NCI-H2029 (cell line): Measurements from ENCODE around the gene SEC63.
A peak's percentile ranks its signal among the peaks of the same experiment; 100 is the strongest.
"Not testable (repeated sequence)": the region's sequence is repeated elsewhere in the genome, so short reads cannot be mapped to it uniquely, and the experiment has no call there.

ENCODE experiments used
- DNase-seq: peaks from one replicate; lab custom pipeline; 2025; lab: John Stamatoyannopoulos, UW

SEC63 gene, protein sequence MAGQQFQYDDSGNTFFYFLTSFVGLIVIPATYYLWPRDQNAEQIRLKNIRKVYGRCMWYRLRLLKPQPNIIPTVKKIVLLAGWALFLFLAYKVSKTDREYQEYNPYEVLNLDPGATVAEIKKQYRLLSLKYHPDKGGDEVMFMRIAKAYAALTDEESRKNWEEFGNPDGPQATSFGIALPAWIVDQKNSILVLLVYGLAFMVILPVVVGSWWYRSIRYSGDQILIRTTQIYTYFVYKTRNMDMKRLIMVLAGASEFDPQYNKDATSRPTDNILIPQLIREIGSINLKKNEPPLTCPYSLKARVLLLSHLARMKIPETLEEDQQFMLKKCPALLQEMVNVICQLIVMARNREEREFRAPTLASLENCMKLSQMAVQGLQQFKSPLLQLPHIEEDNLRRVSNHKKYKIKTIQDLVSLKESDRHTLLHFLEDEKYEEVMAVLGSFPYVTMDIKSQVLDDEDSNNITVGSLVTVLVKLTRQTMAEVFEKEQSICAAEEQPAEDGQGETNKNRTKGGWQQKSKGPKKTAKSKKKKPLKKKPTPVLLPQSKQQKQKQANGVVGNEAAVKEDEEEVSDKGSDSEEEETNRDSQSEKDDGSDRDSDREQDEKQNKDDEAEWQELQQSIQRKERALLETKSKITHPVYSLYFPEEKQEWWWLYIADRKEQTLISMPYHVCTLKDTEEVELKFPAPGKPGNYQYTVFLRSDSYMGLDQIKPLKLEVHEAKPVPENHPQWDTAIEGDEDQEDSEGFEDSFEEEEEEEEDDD

DNA sequence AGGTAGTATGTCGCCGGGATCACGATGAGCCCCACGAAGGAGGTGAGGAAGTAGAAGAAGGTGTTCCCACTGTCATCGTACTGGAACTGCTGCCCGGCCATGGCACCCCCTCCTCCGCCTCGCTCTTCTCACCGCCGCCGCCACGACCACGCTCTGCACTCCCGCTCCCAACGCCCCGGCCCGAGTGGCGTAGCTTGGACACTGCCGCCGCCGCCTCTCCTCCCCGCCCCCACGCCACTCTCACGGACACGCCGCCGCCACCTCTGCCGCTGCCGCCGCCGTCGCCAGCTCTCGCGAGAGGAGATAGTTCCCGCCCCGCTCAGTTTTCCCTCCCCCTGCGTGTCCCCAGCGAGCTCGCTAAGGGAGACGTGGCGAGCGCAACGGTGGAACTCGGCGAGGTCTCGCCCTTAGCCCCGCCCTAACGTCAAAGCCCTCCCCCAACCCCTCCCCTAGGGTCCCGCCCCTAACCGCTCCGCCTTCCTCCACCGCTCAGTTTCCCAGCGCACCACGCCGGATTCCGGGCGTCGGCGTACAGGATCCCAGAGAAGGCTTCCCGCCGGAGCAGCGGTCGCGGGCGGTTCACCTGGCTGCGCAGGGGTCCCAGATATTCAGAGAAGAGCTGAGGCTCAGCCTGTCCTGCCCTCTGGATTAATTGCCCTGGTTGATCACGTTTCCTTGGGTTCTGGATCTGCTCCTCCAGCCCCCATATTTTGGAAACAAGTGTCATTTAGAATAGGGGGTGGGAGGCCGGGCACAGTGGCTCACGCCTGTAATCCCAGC is at the start of gene SEC63:
Gene SEC63 (minus strand): TSS at position 300 of the 780 bp plus-strand sequence. CDS start 199 bp downstream, at position 101.
- DNase-seq, result peak; percentile 98

DNA sequence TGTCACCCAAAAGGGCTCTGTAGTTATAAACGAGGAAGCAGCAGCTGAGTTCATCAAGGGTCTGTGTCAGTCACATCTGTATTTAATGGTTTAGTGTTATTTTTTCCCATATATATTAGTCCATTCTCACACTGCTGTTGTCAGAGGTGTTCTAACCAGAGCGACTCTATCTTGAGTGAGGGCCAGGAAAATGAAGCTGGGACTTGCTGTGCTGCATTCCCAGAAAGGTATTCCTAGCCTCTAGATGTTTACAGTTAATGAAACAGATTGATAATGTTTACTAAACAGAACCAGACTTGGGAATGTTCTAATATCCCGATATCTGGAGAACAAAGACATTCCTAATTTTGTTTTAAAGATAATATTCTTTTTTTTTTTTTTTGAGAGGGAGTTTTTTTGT is 48.0 kb upstream of the SEC63 start:
- no peak for DNase-seq

DNA sequence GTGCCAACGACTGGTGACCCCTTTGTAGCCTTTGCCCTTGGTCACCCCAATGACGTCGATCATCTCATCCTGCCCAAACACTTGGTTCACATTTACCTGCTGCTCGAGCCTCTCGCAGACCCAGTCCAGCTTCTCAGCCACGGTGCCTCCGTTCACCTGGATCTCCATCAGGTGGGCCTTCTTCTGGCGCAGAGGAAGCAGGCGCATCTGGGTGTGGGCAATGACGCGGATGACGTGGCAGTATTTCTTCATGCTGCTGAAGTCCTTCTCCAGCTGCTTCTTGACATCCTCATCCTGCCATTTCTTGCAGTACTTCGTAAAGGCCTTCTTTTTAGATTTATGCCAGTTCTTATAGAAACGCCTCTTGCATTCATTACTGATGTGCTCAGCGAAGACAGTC is 46.9 kb upstream of the SEC63 start:
- DNase-seq, result no peak

DNA sequence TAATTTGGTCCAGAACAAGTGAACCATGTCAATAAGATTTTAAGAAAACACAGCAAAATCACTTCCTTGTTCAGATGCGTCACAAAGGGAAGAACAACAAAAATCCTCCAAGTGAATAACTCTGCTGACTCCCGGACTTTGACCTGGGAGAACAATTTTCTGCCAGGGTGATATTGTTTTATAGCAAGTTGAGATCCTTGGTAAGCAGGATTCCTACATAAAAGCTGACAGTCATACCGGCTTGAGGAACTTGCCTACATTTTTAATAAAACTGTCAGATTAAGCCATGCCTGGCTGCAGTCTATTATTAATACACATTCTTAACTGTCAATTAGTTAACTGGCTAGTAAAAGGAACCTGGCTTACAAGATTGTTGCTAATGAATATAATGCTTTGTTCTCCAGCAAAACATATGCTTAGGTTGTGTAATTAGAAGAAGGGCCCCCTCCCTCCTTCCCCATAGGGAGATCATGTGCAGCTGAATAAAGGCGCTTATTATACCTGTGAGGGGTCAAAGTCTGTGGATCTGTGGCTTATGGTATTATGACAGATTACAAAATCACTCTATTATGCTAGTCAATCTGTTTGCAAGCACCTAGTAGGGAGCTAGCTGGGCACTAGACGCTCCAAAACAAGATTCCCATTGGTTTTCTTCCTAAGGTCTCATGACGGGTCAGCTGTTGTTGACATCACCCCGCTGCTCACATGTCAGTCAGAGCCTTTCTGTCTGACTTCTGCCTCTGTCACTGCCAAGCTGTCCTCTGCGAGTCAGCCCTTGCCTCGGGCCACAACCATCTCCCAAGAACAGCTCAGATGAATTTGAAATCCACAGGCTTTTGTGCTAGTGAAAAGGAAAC is 44.6 kb upstream of the SEC63 start:
- DNase-seq, result no peak

DNA sequence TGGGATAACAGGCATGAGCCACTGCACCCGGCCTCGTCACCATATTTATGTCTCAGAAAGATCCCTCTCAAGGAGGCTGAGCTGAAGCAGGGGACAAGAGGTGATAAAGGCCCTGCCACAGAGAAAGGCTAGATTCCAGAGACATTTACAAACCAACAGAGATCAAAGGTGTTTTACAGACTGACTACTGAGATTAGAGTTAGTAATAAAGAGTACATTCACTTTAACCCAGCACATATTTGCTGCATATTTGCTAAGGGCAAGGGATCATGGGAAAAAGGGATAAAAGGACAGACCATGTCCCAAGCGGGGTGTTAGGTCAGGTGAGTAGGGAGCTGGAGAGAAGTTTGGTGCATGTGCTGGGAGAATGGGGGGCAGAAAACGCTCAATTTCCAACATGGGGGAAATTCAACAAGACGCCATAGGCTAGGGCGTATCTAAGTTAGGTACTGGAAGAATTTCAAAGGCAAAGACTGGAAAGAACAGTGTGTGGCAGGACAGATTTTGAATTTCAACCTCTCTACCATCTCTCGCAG is 43.8 kb upstream of the SEC63 start:
- no peak for DNase-seq

DNA sequence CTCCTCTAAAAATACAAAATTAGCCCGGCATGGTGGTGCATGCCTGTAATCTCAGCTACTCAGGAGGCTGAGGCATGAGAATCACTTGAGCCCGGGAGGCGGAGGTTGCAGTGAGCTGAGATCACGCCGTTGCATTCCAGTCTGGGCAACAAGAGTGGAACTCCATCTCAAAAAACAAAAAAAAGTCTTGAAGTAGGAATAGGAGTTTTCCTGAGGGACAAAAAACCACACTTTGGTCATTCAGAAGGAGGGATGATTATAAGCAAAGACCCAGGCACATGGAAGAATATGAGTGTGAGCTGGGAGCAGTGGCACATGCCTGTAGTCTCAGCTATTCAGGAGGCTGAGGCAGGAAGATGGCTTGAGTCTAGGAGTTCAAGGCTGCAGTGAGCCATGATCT is 42.3 kb upstream of the SEC63 start:
- not testable (repeated sequence) for DNase-seq

DNA sequence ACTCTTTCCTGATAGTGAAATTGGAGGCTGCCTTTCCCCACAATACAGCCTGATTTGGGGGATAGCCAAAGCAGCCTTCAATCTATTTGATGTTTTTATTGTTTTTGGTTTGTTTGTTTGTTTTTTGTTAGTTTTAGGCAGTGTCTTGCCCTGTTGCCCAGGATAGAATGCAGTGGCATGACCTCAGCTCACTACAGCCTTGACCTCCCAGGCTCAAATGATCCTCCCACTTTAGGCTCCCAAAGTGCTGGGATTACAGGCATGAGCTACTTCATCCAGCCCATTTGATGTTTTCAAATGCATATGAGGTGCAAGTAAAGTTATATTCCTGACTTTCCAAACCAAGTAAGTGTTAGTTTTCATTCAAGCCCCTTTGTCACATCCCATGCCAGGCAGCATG is 41.3 kb upstream of the SEC63 start:
- DNase-seq, result no peak

DNA sequence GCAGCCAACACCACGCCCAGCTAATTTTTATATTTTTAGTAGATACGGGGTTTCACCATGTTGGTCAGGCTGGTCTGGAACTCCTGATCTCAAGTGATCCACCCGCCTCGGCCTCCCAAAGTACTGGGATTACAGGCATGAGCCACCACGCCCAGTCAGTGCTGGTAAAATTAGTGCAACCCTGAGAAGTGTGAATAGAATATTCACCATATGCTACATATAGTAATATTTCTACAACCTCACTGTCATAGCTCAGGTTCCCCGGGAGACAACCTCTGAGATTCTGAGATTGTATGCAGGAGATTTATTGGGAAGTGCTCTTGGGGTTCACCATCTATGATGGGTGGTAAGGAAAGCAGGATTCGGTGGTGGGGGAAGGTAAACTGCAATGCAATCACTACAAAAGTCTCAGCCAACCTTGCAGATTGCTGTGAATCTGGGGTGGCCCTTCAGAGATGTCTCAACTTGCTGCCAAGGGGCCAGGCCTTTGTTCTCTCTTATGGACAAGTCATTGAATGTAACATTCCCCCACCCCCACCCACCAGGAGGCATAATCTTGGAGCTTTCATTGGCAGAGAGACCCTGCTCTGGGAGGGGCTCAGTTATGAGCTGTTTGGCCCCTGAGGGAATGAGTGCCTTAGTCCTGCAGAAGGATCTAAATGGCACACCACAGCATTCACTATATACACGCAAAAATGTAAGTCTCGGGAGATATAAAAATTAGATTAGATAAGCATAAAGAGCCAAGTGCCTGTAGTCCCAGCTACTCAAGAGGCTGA is 34.0 kb upstream of the SEC63 start:
- no peak for DNase-seq

DNA sequence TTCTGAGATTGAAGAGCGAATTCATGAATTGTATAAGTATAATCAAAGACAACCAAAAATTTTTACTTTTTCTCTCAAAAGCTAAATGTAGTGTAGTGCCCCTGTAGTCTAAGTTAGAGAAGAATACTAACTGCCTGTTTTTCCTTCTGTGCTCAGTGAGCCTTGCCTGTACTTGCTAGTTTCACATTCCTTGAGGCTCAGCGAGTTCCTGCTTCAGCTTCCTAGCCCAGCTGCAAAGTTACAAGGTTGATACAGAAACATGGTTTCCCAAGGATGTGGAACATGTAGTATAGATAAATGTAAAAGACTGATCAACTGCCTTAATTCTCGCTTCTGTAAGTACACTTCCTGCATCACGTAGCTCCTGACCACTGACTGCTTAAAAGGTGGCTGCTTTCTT is 33.1 kb upstream of the SEC63 start:
- no peak for DNase-seq

DNA sequence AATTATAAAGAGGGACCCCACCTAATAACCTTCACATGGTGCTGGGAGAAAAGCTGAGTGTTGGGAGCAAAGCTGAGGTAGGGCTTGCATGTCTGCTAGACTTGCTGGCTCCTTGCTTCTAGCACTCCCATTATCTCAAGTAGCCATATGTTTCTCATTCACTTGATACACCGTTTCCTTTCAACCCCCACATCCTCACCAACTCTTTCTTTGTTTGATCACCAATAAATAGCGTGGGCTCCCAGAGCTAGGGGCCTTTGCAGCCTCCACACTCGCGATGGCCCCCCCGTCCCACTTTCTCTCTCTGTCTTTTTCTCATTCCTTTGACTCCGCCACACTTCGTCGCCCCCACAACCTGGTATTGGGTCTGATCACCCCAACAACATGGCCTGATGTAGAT is 32.6 kb upstream of the SEC63 start:
- DNase-seq, result not testable (repeated sequence)

DNA sequence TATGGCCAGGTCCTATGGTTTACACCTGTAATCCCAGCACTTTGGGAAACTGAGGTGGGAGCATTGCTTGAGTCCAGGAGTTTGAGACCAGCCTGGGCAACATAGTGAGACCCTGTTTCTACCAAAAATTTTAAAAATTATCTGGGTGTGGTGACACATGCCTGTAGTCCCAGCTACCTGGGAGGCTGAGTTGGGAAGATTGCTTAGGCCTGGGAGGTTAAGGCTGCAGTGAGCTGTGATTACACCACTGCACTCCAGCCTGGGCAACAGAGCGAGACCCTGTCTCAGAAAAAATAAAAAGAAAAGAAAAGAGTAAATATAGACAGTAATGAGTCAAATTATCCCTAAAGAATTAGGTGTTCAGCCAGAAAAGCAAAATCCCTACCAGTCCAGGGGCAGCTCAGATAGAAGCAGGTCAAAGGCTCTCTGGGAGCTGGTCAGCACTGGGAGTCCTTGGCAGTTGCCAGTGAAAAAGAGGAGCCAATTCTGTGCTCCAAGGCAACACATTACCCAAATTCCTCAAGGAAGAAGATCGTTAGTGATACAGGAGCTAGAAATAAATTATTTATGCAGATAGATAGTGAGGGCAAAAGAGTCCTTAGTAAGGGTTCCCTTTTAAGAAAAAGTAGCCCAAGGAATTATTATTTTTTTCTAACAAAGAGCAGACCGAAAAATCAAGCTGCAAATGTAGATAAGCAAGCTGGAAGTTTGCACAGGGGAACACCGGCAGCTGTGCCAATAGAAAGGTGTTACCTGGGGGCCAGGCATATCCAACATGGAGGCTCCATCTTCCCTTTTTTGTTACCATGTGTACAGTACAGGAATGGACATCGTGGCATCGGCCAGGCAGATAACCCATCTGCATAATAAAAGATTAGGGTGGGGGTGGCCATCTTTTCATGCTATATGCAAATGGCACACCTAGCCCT is 31.4 kb upstream of the SEC63 start:
- DNase-seq, result no peak

DNA sequence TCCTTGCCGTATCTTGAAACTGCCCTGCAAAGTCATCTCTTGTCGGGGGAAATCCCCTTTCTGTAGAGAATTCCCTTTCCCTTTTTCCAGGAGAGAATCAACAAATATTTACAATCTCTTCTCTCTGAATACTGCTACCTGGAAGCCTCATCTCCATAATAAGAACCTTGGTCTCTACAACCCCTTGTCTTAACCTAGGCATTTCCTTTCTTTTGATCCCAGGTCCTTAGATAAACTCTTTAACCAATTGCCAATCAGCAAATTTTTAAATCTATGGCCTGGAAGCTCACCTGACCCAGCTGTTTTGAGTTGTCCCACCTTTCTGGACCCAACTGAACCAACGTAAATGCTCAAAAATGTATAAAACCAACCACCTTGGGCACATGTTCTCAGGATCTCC is 30.6 kb upstream of the SEC63 start:
- no peak for DNase-seq

DNA sequence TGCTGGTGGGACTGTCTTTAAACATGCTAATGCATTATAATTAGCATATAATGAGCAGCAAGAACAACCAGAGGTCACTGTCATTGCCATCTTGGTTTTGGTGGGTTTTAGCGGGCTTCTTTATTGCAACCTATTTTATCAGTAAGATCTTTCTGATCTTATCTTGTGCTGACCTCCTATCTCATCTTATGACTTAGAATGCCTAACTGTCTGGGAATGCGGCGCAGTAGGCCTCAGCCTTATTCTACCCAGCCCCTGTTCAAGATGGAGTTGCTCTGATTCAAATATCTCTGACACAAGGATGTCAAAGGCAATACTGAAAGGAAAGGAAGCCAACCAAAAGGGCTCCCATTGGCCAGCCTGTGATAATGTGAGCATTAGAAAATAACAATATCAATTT is 29.8 kb upstream of the SEC63 start:
- no peak for DNase-seq

DNA sequence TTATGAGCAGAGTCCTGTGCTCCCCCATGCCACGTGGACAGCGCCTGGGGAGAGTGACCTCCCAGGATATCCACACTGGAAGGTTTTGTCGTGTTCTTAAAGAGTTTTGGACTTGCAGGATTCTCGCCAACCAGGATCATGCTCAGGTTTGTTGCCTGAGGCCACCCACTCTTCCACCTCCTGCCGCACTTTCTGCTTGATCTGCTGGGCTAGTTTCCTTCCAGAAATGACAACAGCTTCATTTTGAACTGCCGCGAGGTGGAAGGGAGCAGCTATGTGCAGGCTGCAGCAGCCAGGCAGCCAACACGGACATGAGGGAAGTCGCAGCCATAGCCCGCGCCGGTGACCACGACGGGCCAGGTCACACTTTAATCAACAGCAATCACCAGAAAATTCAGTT is 27.7 kb upstream of the SEC63 start:
- DNase-seq, result no peak

DNA sequence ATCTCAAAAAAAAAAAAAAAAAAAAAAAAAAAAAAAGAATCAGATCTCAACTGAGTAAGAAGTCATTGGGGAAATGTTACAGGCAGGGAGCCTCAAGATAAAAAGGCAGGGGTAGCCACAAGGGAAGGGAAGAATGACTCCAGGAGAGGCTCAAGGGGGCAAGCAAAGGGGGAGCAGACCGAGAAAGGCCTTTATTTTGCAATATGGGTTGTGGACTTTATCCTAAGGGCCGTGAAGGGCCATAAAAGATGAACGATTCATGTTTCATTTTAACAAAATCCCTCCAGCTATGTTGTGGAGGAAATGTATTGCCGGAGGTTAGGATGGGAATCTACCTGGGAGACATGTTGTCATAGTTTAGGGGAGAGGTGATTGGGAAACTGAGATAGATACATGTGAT is 25.8 kb upstream of the SEC63 start:
- no peak for DNase-seq

DNA sequence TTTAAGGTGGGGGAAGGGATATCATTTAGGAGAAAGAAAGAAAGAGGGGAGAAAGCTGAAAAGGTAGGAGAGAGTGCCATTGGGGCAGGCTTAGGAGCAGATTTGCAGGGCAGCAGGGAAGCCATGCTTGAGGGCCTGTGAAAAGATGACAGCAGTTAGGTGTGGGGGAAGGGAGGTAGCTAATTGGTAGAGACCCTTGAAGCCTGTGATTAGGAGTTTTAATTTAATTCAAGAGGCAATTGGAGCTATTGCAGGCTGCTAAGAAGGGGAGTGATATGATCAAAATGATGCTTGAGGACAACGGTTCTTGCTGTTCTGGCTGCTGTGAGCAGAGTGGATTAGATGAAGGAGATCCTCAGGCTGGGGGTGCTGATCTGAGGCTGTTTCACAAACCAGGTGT is 24.5 kb upstream of the SEC63 start:
- no peak for DNase-seq

DNA sequence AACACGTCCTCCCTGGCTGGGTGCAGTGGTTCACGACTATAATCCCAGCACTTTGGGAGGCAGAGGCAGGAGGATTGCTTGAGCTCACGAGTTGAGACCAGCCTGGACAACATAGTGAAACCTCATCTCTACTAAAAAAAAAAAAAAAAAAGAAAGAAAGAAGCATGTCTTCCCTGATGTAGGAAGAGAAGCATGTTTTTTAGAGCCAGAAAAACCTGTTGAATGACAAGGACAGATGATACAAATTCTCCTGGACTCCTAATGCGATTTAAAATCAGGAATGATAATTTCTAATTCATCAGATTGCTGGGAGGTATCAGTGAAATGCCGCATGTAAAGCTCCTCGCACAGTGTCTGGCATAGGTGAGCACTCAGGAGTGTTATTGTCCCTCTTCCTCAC is 23.7 kb upstream of the SEC63 start:
- no peak for DNase-seq

DNA sequence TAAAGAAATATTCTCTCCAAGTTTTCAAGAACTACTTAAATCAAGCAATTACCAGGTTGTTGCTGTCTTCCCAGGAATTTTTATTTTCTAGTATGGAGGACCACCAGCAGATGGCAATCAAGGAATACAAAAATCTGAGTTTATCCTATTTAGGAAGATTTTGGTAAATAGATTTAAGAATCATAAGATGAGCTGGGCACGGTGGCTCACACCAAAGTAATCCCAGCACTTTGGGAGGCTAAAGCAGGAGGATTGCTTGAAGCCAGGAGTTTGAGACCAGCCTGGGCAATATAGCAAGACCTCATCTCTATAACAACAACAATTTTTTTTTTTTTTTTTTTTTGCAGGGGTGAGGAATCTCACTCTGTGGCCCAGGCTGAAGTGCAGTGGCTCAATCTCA is 19.3 kb upstream of the SEC63 start:
- no peak for DNase-seq

DNA sequence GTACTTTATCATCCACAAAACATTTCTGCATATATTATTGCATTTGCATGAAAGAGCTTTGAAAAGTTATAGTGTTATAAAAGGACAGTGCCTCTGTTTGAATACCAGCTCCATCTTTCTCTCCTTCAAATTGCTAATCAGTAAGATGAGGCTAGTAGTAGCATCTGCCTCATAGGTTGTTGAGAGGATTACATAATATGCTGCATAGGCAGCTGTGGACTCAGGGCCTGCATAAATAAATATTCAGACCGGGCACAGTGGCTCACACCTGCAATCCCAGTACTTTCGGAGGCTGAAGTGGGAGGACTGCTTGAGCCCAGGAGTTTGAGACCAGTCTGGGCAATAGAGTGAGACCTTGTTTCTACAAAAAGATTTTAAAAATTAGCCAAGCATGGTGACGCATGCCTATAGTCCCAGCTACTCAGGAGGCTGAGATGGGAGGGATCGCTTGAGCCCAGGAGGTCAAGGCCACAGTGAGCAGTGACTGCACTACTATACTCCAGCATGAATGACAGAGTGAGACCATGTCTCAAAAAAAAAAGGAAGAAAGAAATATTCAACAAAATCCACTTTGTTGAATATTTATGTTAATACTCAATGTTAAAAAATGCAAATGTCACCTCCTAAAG is 18.3 kb upstream of the SEC63 start:
- no peak for DNase-seq
